Inflammatory macrophage treated with lipopolysaccharide for 1 hour (primary cell): Measurements from ENCODE around the gene NINJ1.

Experiments used
- DNase-seq, 2 donors: peaks; one replicate each; pipeline ENCODE4 v3.0.0-alpha.2; 2020 to 2022

NINJ1 gene

DNA sequence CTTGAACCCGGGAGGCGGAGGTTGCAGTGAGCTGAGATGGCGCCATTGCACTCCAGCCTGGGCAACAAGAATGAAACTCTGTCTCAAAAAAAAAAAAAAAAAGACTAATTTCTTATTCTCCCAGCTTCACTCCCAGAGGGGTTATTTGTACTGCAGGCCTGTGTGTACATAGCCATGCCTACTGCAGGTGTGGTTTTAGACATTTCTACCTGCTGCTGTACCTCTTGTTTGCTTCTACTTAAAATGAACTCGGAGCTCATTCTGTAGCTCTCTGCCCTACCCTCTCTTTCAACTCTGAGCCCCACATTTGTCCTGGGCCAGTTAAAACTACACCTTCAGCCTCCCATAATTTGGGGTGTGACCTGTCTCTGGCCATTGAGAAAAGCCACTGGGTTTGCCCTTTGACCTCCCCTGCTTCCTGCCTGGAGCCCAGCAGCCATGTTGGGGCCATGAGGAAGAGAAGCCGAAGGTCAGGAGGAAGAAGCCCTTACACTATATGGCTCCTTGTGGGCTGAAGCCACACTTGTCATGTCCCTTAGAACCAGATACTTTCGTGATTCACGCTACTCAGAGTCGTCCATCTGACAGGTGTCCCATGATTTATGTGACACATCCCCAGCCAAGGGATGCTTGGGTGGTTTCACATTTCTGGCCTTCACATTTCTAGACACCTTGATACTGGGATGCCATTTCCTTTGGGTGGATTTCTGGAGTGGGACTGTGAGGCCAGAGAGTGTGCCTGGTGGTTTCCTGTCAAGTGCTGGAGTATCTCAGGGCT, 47.4 kb downstream of the NINJ1 start:
- DNase-seq, result no peak

GRCh38 chr9:93085676-93086075, 48.4 kb downstream of the NINJ1 start:
- no peak for DNase-seq

DNA sequence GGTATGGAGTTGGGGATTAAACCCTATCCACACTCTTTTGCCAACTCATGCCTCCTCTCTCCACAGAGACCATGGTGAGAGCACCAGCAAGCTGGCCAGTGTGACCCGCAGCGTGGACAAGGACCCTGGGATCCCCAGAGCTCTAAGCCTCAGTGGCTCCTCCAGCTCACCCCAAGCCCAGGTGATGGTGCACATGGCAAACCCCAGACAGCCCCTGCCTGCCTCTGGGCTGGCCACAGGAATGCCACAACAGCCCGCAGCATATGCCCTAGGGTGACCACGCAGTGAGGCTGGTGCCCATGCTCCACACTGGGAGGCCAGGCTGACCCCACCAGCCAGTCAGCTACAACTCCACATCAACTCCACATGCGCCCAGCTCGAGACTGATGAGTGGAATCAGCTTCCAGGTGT, 49.6 kb downstream of the NINJ1 start:
- DNase-seq, result no peak

DNA sequence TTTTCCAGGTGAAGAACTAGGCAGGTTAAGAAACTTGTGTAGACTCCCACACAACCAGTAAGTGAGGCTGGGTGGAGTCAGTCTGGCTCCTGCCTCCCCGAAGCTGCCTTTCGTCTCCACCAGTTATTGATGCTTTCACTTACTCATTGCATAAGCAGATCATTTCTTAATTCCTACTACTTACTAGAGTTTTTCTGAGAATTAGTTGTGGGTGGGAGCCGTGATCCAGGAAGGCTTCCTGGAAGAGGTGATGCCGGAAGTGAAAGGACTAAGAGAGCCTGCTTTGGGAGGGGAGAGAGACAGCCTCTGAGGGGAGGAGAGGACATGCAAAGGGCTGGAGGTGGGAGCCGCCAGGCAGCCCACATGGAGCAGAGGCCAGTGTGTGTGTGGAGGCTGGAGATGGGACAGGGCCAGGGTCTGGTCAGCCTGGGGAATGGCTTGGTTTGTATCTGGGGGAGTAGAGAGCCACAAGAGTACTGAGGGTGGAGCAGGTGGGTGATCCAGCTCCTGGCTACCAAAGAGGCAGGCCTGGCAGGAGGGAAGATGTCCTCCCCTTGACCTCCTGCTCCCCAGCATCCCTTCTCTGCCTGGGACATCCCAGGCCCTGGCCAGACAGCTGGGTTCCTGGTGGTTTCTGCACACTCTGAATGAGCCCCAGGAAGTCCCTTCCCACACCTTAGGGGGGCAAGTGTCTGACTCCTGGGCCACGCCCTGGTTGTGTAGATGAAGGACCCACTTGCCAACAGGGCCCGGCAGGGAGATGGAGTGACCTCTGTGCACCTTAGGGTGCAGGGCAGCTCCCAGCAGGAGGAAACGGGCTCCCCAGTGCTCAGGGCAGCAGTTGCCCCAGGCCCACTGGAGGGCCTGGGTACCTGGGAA, 50.2 kb downstream of the NINJ1 start:
- DNase-seq, result peak; percentile 79 to 85

GRCh38 chr9:93082841-93083411, 51.1 kb downstream of the NINJ1 start:
- DNase-seq, result no peak

GRCh38 chr9:93081931-93082330, 52.1 kb downstream of the NINJ1 start:
- peak; percentile 68 to 87 for DNase-seq

DNA sequence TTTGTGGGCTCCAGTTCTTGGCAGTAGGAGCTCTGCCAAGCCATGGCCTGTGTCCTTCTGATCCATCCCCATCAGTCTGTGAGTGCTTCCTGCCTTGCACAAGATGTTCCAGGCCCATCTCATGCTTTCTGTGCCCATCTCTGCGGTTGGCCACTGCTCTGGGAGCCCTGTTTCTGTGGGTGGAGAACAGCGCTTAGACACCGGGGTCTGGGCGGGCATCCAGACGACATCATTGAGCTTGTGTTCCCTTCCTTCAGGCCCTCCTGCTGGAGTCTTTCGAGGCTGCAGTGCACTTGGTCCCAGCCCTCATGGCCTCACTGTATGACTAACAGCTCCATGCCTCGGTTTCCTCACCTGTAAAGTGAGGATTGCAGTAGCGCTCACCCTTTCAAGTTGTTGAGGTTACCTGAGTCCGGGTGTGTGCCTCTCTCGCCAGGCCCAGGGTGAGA, 52.9 kb downstream of the NINJ1 start:
- DNase-seq, result no peak

GRCh38 chr9:93080406-93080805, 53.6 kb downstream of the NINJ1 start:
- DNase-seq, result no peak

DNA sequence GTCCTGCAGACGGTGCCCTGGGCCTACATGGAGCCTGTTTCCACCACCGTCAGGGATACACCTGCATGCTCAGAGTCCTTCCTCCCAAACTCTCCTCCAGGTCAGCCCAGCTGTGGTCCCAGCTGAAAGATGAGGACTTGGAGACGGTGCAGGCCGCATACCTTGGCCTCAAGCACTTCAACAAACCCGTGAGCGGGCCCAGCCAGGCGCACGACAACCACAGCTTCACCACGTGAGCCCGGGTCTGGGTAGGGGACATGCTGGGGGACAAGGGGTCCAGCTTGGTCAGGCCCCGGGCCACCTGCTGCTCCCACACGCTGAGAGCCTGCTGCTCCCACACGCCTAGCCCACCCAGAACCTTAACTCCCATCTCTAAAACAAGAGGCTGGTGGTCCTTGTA, 54.7 kb downstream of the NINJ1 start:
- no peak for DNase-seq

- no peak for DNase-seq
Observed at GRCh38 chr9:93077811-93078210, 56.2 kb downstream of the NINJ1 start.

- no peak for DNase-seq
Observed at GRCh38 chr9:93077367-93077766, 56.7 kb downstream of the NINJ1 start.

DNA sequence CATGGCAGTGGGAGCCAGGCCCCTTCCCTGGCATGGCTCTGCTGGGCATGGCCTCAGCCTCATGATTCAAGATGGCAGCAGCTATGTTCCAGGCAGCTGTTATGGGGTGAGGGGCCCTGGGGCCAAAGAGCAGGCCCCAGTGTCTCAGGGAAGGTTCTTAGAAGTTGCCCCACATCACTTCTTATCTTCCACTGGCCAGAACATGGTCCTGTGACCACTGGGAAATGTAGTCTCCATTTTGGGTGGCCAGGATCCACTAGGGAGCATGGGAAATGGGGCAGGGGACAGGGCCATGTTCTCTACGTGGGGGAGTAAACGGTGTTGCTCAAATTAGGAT, 57.3 kb downstream of the NINJ1 start:
- DNase-seq, result no peak

DNA sequence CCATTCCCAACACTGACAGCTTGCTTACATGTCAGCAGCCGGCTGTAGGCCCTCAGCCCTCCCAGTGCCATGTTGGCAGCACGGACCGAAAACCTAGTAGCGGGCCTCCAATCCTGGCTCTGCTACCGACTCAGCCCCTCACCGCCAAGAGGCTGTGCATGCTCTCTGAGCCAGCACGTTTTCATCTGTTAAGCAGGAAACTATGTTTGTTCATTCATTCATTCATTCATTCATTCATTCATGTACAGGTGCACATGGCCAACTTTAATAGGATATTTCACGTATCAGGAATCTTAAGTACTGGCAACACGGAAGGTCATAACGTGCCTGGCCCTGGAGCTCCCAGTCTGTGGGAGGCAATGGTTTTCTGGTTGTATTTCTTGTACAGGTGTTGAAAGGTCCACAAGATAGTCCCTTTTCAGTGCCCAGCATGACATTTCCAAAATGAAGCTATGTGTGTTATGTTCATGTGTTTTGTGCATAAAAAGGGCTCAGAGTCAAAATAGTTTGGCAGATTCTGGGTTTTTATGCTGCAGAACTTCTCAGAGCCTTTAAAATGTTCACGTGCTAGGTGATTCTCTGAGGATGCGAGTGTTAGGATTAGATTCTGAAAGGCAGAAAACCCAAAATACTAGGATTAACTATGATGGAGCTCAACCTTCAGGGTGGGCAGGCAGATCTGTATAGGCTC, 57.8 kb downstream of the NINJ1 start:
- DNase-seq, result no peak

GRCh38 chr9:93072383-93072795, 61.7 kb downstream of the NINJ1 start:
- DNase-seq, result no peak
